Measurements from ENCODE around the gene ARL4D.
"Not testable (repeated sequence)": the region's sequence is repeated elsewhere in the genome, so short reads cannot be mapped to it uniquely, and the experiment has no call there.

Gene ARL4D, protein sequence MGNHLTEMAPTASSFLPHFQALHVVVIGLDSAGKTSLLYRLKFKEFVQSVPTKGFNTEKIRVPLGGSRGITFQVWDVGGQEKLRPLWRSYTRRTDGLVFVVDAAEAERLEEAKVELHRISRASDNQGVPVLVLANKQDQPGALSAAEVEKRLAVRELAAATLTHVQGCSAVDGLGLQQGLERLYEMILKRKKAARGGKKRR

DNA sequence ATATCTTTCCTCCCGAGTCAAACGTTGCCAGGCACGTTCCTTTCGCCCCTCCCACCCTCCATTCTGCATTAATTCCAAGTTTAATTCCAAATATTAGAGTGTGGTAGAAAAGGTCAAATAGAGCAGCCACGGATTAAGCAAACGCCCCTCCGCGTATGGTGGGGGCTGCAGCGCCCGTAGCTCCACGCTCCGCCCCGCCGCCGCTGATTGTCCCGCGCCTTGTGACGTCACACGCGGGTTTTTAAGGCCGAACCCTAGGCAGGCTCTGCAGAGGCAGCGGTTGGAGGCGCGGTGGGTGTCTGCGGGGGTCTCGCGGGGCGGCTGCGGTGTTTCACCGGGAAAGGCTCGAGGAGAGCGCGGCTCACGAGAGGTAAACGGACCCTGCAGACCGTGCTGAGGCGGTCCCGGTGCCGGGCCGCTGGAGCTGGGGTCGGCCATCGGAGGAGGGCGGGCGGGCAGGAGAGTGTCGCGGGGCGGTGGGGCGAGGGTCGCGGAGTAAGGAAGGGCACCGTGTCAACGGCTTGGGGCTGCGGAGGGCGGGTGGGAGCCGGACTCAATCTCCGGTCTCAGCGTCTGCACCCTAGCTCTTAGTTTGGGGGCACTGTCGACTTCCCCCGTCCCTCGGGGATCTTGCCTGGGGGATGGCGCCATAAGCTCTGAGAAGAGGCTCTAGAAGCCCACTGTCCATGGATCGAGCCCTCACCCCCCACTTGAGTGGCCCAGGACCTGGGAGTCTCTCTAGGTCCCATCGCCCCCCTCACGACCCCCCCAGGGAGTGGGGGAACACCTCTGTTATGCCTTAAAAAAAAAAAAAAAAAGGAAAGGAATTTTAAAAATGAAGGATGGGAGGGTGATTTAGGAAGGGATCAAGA is at the start of gene ARL4D:
ARL4D (plus strand) TSS at position 270 of the 872 bp plus-strand sequence. CDS start 740 bp downstream, outside the sequence.
- DNase-seq (ENCODE audit: low spot score): peak; percentile 62

DNA sequence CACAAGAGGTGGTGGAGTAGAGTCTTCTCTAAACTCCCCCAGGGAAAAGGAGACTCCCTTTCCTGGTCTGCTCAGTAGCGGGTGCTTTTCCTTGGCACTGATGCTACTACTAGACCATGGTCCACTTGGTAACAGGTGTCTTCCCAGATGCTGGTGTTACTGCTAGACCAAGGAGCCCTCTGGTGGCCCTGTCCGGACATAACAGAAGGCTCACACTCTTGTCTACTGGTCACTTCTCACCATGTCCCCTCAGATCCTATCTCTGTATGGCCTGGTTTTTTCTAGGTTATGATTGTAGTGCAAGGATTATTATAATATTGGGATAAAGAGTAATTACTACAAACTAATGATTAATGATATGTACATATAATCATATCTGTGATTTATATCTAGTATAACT is 49.7 kb upstream of the ARL4D start:
- DNase-seq (ENCODE audit: low spot score): no peak

DNA sequence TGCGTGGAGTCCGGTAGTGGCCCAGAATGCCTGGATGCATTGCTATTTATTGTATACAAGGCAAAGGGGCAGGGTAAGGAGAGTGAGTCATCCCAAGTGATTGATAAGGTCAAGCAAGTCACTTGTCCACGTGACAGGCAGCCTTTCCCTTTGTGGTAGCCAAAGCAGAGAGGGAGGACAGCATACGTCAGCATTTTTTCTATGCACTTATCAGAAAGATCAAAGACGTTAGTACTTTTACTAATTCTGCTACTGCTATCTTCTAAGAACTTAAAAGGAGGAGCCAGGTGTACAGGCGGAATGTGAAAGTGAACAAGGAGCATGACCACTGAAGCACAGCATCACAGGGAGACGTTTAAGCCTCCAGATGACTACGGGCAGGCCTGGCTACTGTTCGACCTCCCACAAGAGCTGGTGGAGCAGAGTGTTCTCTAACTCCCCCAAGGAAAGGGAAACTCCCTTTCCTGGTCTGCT is 47.9 kb upstream of the ARL4D start:
- DNase-seq (ENCODE audit: low spot score): no peak

DNA sequence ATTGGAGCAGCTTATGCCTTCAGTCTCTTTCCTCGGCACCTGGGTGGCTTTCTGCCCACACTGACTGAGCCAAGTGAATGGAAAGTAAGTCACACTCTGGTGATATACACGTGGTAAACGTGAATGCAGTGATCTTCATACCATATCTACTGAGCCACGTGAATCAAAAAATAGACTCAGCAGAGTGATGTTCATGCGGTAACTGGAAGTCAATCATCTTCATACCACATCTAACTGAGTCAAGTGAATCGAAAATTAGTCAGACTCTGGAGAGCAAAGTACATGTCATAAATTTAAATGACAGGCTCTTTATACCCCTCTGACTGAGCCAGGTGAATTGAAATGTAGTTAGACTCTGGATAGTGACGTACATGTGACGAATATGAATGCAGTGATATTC is 47.1 kb upstream of the ARL4D start:
- DNase-seq (ENCODE audit: low spot score): no peak

DNA sequence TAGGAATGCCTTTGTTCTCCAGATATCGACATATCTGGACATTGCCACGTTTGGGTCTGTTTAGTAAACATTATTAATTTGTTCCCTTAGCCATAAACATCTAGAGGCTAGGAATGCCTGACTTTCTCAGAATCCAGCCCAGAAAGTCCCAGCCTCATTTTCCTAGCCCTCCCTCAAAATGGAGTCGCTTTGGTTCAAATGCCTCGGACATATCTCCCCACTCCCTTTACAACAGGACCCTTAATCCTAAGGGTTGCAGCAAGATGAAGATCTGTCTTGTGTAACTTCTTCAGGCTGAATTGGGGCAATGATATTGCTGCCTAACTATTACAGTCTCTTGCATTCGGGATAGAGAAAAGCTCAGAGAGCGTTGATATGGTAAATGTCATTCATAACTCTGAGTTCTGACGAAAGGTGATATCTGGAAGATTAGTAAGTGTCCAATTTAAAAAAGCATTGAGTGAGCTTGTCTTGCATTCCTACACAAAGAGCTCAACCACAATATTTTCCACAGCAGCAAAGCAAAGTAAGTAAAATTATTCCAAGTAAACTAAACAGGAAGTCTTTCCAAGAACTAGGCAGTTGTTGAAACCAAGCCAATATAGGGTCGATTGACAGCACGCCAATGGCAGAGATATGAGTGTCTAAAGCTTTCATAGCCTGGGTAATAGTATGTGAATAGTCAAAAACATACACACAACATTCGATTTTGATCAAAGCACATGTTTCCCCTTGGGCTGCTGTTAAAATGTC is 46.0 kb upstream of the ARL4D start:
- no peak for DNase-seq (ENCODE audit: low spot score)

DNA sequence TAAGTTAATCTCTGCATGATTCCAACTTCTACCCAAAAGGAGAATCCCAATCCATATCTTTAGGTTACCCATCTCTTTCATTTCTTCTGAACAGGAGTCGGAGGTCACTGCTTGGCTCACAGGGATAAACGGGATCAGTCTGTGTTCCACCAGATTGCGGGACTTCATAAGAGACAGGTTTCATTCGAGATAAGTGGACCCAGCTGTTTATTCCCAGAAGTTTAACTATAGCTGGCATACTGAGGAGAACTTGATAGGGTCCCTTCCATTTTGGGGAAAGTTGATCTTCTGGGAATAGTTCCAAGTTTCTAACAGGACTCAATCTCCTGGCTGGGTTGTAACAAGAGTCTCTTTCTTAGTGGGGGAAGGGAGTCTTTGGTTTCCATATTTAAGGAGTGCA is 45.4 kb upstream of the ARL4D start:
- DNase-seq (ENCODE audit: low spot score): no peak

DNA sequence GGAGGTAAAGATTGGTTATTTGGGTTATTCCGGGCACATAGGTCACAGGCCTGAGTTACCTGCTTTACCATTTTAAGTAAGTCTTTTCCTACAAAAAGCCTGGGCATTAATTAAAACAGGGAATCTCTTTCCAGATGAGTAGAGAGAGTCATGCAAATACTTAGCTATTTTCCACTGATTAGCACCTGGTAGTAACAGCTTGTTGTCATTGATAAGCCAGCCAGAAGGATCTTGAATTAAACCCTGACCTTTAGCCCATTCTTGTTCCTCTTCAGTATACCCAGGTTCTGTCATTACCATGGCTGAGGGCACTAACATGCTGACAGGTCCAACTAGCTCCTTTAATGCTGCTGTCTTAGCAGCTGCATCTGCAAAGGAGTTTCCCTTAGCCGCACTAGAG is 44.4 kb upstream of the ARL4D start:
- DNase-seq (ENCODE audit: low spot score): no peak

DNA sequence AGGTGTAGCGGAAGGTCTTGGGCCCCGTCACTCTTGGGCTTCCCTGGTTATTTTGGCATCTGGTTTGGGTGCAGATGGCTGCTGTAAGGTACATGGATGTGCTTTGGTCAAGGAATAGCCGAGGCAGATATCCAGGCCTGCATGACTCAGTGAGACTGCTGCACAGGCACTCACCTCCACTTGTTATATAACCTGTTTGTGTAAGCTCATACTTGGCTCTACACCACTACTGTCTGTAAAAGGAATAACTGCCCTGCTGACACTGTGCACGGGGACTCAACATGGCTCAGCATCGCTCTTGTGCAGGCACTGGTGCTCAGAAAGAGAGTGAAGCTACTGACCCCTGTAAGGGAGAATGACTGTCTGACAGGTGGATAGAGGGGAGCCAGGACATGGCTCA is 42.3 kb upstream of the ARL4D start:
- no peak for DNase-seq (ENCODE audit: low spot score)

DNA sequence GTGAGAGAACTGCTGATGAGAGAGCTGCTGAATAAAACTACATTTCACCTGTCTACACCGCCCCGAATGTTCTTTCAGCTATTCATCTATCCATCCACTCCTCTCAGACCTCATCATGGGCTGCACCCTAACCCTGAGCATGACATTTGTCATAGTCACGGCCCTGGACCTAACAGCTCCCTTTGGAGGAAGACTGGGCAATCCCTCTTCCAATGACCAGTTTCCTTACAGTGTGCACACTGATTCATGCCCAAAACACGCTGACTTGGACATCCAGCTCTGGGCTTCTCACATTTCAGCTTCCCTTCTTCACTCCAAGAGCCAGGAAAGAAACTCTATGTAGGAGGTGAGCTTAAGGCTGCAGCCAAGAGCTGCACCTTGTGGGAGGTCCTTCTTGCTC is 41.8 kb upstream of the ARL4D start:
- no peak for DNase-seq (ENCODE audit: low spot score)

DNA sequence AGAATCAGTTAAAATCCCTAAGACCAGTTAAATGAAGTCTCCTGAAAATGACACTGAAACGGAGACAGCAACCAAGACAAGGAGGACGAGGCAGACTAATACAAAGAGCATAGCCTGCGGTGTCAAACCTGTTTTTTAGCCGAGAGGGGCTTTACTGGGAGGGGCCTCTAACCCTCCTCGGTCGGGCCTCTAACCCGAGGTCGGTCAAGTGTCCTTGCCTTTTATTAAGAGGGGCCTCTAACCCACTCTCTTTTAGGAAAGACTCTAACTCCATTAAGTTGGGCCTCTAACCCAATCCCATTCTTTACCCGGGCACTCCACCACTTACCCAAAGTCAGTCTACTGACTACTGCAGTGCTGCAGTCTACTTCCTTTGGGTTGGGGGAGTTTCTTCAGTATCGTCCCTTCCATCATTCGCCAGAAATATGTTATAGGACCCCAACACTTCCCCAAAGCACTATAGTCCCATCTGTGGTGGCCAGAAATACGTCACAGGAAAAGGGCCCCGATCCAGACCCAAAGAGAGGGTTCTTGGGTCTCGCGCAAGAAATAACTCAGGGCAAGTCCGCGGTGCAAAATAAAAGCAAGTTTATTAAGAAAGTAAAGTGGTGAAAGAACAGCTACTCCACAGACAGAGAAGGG is 39.2 kb upstream of the ARL4D start:
- no peak for DNase-seq (ENCODE audit: low spot score)

DNA sequence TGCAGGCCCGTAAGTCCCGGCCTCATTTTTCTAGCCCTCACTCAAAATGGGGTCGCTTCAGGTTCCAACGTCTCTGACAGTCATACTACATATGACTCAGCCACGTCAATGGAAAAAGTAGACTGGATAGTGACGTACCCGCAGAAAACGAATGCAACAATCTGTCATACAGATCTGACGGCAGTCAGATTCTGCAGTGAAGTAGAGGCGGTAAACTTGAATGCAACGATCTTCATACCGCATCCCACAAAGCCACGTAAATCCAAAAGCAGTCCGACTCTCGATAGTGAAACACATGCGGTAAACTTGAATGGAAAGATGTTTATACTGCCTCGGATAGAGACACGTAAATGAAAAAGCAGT is 38.4 kb upstream of the ARL4D start:
- DNase-seq (ENCODE audit: low spot score): no peak

DNA sequence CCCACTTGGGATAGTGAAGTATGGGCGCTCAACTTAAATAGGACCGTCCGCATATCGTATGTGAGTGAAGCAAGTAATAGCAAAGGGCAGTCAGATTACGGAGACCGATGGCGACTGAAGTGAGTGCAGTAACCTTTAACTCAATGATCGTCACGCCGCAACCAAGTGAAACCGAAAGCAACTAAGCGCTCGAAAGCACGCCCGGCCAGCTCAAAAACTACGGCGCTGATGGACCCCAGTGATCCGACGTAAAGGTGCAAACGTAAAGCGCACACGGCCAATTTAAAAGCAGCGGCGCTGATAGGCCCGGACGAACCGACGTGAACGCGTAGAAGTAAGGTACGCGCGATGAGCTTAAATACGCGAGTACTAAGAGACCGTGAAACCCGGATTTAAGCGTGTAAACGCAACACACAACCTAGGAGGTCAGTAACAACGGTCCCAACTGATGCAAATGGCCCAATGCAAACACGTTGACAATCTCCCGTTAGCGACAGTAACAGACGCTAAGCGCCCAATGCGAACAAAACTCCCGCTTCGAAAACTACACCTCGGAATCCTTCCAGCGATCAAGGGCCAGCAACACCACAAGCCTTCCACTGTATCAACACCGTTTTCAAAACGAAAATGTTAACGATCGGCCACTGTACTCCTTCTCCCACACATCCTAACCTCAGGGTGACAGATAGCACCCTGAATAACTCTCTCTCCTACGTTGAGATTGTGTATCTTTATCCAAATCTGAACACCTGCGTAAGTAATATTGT is 37.9 kb upstream of the ARL4D start:
- DNase-seq (ENCODE audit: low spot score): peak; percentile 76

DNA sequence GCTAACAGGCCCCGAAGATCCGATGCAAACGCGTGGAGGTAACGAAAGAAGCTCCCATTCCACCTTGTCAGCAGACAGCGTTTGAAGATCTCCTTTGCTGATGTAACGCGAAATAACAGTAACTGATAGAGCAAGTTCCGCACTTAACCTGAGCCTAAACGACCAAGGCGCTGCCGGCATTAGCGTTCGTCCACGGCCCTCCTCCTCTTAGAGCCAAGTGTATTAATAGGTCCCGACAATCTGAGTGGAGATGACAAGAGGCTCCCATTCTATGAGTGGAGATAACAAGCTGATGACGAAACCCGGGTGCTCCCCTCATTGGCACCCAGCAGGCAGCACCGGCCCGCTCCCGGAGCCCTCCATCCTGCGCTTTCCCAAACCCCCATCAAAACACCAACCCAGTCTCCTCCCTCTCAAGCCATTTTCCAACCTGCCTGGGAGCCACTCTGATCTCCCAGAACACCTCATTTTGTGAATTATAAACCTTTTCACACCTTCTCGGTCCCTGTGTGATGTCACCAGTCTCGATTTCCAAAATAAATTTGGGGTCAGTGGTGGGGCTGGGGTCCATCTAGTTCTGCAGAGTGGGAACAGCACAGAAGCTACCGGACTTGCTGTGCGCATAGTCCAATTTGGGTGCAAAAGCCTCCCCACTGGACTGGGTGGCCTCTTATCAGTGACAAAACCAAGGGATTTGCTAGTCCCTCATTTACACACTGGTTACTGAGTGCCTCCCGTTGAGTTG is 35.4 kb upstream of the ARL4D start:
- DNase-seq (ENCODE audit: low spot score): no peak

DNA sequence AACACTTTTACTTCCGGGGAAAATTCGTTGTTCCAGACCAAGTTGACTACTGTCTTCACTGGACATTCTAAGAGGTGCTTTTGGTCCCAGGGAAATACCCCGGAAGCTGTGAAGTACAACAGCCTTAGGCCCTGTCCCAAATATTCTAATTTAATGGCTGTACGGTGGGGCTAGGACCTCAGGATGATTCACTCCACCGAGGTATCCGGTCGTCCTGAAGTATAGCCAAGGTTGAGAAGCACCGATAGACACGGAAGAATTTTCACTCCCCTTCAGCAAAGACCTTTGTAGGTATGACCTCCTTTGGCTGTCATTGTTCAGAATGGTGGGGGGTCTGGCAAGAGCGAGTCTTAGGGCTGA is 34.9 kb upstream of the ARL4D start:
- no peak for DNase-seq (ENCODE audit: low spot score)

DNA sequence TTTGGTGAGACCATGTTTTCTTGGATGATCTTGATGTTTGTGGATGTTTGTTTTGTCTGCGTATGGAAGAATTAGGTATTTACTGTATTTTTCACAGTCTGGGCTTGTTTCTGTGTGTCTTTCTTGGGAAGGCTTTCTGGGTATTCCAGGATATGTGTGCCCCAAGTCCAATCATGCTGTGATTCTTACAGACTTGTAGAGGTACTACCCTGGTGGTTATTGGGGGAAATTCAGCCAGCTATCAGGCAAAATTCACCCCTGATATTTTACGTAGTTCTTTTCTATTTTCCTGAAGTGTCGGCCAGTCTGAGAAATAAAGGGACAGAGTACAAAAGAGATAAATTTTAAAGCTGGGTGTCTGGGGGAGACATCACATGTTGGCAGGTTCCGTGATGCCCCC is 33.4 kb upstream of the ARL4D start:
- no peak for DNase-seq (ENCODE audit: low spot score)

DNA sequence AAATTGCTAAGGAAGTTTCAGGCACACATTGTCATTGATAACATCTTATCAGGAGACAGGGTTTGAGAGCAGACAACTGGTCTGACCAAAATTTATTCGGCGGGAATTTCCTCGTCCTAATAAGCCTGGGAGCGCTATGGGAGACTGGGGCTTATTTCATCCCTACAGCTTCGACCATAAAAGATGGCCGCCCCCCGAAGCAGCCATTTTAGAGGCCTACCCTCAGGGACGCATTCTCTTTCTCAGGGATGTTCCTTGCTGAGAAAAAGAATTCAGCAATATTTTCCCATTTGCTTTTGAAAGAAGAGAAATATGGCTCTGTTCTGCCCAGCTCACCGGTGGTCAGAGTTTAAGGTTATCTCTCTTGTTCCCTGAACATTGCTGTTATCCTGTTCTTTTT is 32.9 kb upstream of the ARL4D start:
- DNase-seq (ENCODE audit: low spot score): not testable (repeated sequence)

DNA sequence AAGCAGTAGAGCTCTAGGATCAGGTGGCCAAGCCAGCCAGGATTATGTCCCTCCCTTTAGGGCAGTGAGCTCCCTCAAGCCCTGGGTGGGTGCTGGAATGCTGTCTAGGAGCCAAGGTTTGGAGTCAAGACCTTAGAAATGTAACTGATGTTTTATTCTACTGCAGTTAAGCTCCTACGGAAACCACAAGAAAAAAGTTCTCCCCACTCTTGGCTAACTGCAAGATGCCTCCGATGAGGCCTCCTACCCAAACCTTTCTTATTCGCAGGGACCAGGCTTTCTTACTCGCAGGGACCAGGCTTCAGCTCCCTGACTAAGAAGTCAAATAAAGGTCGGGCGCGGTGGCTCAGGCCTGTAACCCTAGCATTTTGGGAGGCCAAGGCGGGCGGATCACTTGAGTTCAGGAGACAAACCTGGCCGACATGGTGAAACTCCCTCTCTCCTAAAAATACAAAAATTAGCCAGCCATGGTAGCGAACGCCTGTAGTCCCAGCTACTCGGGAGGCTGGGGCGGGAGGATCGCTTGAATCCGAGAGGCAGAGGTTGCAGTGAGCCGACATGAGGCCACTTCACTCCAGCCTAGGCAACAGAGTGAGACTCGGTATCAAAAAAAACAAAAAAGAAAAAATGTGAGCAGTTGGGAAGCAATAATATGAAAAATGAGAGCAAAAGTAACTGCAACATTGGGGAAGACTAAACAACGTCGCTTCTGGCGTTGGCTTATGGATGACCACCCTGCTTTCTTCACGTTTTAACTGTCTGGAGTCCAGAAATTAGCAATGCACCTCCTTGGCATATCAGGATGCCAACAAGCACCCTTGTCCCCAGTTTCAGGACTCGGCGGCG is 31.7 kb upstream of the ARL4D start:
- DNase-seq (ENCODE audit: low spot score): no peak

DNA sequence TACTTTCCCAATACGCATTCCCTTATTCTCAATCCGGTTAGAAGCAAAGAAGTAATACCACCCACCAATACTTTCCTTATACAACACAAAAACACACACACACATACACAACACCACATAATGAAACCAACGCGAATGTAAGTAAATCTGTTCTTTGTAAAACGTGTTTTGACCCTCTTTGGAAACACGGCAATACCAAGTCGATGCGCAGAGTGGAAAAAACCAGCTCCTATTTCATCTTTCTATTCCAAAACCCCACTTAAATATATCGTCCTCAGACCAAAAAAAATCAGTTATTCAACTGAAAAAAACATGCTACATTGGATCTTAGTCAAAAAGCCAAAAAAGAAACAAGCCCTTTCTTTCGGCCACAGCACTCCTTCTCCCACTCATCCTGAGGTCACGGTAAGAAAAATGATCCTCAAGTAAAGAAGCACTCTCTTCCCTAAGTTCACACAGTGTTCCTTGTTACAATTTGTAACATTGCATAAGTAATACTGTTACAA is 31.0 kb upstream of the ARL4D start:
- DNase-seq (ENCODE audit: low spot score): peak; percentile 58

DNA sequence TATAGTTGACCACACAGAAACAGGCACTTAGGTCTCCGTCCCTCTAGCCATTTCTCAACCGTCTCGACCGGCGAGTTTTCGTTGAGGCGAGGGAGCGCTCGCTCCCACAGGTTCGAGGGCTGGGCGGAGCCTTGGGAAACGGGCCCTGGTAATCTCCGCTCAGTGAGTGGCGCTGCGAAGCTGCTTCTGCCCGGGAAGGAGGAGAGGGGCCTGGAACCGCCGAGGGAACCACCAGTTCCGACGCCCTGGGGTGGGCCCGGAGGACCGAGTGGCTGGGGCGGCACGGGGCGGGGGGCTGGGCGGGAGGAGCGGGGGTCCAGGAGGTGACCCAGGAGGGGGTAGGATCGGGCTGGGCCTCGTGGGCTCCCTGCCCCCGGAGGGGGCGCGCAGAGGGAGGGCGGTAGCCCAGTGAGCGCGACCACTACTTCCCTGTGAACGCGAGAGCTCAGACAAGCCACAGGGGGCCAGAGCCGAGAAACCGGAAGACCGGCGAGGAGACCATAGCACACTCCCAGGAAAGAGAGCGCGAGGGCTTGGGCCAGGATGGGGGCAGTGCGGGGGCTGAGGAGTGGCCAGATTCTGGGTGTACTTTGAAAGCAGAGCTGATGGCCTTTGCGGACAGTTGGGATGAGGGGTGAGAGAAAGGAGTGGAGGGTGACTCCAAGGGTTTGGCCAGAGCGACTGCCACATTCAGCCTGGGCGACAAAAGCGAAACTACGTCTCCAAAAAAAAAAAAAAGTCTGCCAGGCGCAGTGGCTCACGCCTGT is 29.9 kb upstream of the ARL4D start:
- peak; percentile 43 for DNase-seq (ENCODE audit: low spot score)

Measured in HuH-7.5 (cell line).